Inferior parietal cortex (tissue), 1 donor: ENCODE data around the gene WWC1.
"Not testable (repeated sequence)": the region's sequence is repeated elsewhere in the genome, so short reads cannot be mapped to it uniquely, and the experiment has no call there.

Experiments
- DNase-seq: peaks from one replicate; pipeline ENCODE4 v3.0.0-alpha.2; 2016; ENCODE audit errors: extremely low spot score

Gene WWC1

GRCh38 chr5:168308976-168309598, 17.6 kb downstream of the WWC1 start:
- DNase-seq, result no peak

- DNase-seq, result not testable (repeated sequence)
Observed at GRCh38 chr5:168310541-168310940, 19.1 kb downstream of the WWC1 start.

GRCh38 chr5:168311061-168311566, 19.7 kb downstream of the WWC1 start:
- no peak for DNase-seq

GRCh38 chr5:168312606-168313295, 21.3 kb downstream of the WWC1 start:
- DNase-seq, result no peak

GRCh38 chr5:168313596-168314204, 22.3 kb downstream of the WWC1 start:
- DNase-seq, result no peak

- DNase-seq, result no peak
Observed at GRCh38 chr5:168314735-168315411, 23.4 kb downstream of the WWC1 start.

- DNase-seq, result no peak
Observed at GRCh38 chr5:168315416-168316138, 24.1 kb downstream of the WWC1 start.

- DNase-seq, result no peak
Observed at GRCh38 chr5:168316139-168316578, 24.7 kb downstream of the WWC1 start.

GRCh38 chr5:168317096-168317520, 25.7 kb downstream of the WWC1 start:
- no peak for DNase-seq

GRCh38 chr5:168317521-168318147, 26.2 kb downstream of the WWC1 start:
- no peak for DNase-seq

- no peak for DNase-seq
Observed at GRCh38 chr5:168318240-168318639, 26.8 kb downstream of the WWC1 start.

GRCh38 chr5:168319774-168320173, 28.3 kb downstream of the WWC1 start:
- DNase-seq, result no peak

- no peak for DNase-seq
Observed at GRCh38 chr5:168320805-168321204, 29.4 kb downstream of the WWC1 start.

GRCh38 chr5:168324859-168325630, 33.6 kb downstream of the WWC1 start:
- no peak for DNase-seq

GRCh38 chr5:168327019-168327421, 35.6 kb downstream of the WWC1 start:
- DNase-seq, result no peak

- no peak for DNase-seq
Observed at GRCh38 chr5:168327451-168327850, 36.0 kb downstream of the WWC1 start.

GRCh38 chr5:168327994-168328393, 36.5 kb downstream of the WWC1 start:
- DNase-seq, result no peak

GRCh38 chr5:168328814-168329213, 37.4 kb downstream of the WWC1 start:
- no peak for DNase-seq

- no peak for DNase-seq
Observed at GRCh38 chr5:168329302-168329701, 37.9 kb downstream of the WWC1 start.

- no peak for DNase-seq
Observed at GRCh38 chr5:168332042-168332441, 40.6 kb downstream of the WWC1 start.
